HepG2 (cell line): ENCODE measurements around the gene RASL12. TPM values are rescaled to one million over a fixed set of nuclear protein-coding genes. Genes with fewer than 3 reads are reported as not detected.

ENCODE experiments used
- EP300 ChIP-seq, 3 experiments: sonication (generic) in 1 of 3; formaldehyde crosslinking in 1 of 3; IDR thresholded peaks; 2 replicates each; pipeline versions ENCODE4 v1.5.1 to v1.6.1; 2011 to 2020; ENCODE audit warnings: low read depth in 2 of 3, low read length in 2 of 3, borderline replicate concordance in 1 of 3, improper control_type of control experiment in 1 of 3, mild to moderate bottlenecking in 1 of 3, missing genetic modification reagents in 1 of 3, moderate library complexity in 1 of 3
- HNRNPL ChIP-seq: fragments of 200-400 bp; formaldehyde crosslinking; IDR thresholded peaks from 2 replicates; pipeline ENCODE4 v1.6.1; 2017; ENCODE audit warnings: mild to moderate bottlenecking, low read depth, low read length
- JUN ChIP-seq: sonication (generic); formaldehyde crosslinking; IDR thresholded peaks from 2 replicates; pipeline ENCODE4 v1.4.0; 2020; ENCODE audit warnings: mild to moderate bottlenecking, missing genetic modification reagents
- PHF20 ChIP-seq: sonication (generic); formaldehyde crosslinking; IDR thresholded peaks from 2 replicates; pipeline ENCODE4 v1.5.0; 2020; ENCODE audit warnings: mild to moderate bottlenecking, missing genetic modification reagents
- SOX13 ChIP-seq, 3 experiments: fragments of 450-650 bp in 1 of 3; sonication (generic) in 1 of 3; formaldehyde crosslinking in 1 of 3; IDR thresholded peaks in 2 of 3; conservative IDR thresholded peaks in 1 of 3; 2 replicates each; pipeline versions ENCODE4 v1.5.0 to v1.6.1; 2016 to 2020; ENCODE audit warnings: antibody characterized with exemption in 1 of 3, mild to moderate bottlenecking in 1 of 3, missing compliant biosample characterization in 1 of 3, missing genetic modification reagents in 1 of 3, moderate library complexity in 1 of 3
- ZBTB7A ChIP-seq: sonication (generic); formaldehyde crosslinking; IDR thresholded peaks from 2 replicates; pipeline ENCODE4 v1.8.0; 2022; ENCODE audit warnings: mild to moderate bottlenecking, missing genetic modification reagents
- ZFY ChIP-seq: sonication (generic); formaldehyde crosslinking; IDR thresholded peaks from 2 replicates; pipeline ENCODE4 v1.4.0; 2020; ENCODE audit warnings: missing genetic modification reagents
- ZNF558 ChIP-seq: sonication (generic); formaldehyde crosslinking; IDR thresholded peaks from 2 replicates; pipeline ENCODE4 v1.9.0; 2022; ENCODE audit warnings: mild to moderate bottlenecking, missing genetic modification reagents, borderline replicate concordance
- ZNF790 ChIP-seq: sonication (generic); formaldehyde crosslinking; IDR thresholded peaks from 2 replicates; pipeline ENCODE4 v1.8.0; 2022; ENCODE audit warnings: missing genetic modification reagents, mild to moderate bottlenecking, borderline replicate concordance
- polyA plus RNA-seq, 8 experiments: library from polyadenylated mRNA; depleted of rRNA in 3 of 8; stranded (reverse) in 7 of 8; unstranded in 1 of 8; fragments of >200 nt; fragmentation: Illumina TruSeq in 4 of 8; extraction: Trizol in 4 of 8; gene quantifications; 2 replicates each; pipeline versions ENCODE4 v1.2.1 to v1.2.3, GENCODE V29; 2011 to 2016; ENCODE audit warnings: low read depth in 4 of 8, missing spikeins in 1 of 8, mixed read lengths in 1 of 8; ENCODE audit not compliant: insufficient read depth in 1 of 8
- total RNA-seq, 5 experiments: library from RNA; depleted of rRNA; stranded (reverse); fragments of >200 nt; fragmentation: Illumina TruSeq; extraction: Trizol; gene quantifications; 2 replicates each; pipeline ENCODE4 v1.2.3, GENCODE V29; 2016; ENCODE audit warnings: low read depth in 1 of 5
- TF ChIP-seq, protein P1 (sequence below): sonication (generic); formaldehyde crosslinking; IDR thresholded peaks from 2 replicates; pipeline ENCODE4 v1.5.1; 2020; ENCODE audit warnings: mild to moderate bottlenecking, missing genetic modification reagents, moderate library complexity
- TF ChIP-seq, protein P2 (sequence below): sonication (generic); formaldehyde crosslinking; IDR thresholded peaks from 2 replicates; pipeline ENCODE4 v1.4.0; 2020; ENCODE audit warnings: missing genetic modification reagents
- TF ChIP-seq, protein P3 (sequence below), 2 experiments: sonication (generic) in 1 of 2; formaldehyde crosslinking in 1 of 2; IDR thresholded peaks; 2 replicates each; pipeline versions ENCODE4 v1.4.0 to v1.6.1; 2016 to 2020; ENCODE audit warnings: borderline replicate concordance in 1 of 2, low read depth in 1 of 2, mild to moderate bottlenecking in 1 of 2, missing genetic modification reagents in 1 of 2
- TF ChIP-seq, protein P4 (sequence below): IDR thresholded peaks from 2 replicates; pipeline ENCODE4 v1.6.1; 2016; ENCODE audit warnings: missing genetic modification reagents, missing compliant biosample characterization

Gene RASL12
- total and polyA plus RNA-seq, 2 of the 13 experiments (the other 11 are each of a cell fraction or from before 2014, with no cell fraction given) = 0.16 to 0.55 TPM

DNA sequence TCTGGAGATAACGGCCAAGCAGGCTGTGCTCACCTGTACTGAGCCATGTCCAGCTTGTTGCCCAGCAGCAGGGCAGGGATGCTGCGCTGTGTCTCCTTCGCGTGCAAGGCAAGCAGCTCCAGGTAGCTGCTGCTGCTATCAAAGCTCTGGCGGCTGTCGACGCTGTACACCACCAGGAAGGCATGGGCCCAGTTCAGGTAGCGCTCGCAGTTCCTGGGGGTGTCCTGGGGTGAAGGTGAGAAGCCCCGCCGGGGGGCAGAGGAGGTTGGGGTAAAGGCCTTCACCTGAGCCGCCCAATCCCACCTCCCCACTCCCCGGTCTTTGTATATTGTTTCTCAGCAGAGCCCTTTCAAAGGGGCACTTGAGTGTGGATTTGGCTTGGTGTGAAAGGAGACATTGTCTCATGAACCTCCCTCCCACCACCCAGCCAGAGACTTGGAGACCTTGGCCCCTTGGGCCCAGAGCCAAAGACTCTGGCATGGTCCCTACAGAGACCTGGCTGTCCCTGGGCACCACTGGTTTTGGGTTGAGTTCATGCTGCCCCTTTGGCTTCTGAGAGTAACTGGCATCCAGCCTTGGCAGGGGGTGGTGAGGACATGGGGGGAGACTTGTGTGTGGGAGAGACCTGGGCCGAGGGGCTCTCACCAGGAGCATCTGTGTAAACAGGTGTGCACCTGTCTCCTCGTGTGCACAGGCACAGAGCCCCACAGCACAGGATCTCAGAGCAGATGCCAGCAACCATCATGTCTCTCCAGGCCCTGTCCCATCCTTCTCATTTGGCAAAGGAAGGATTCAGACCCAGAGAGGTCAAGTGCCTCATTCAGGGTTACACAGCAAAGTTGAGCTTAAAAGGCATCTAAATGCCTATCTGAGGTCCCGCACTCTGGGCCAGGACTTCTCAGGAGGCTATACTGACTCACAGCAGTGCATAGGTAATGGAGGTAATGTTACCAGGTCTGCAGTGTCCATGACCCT lies 9.1 kb downstream of the RASL12 start (continued):
- TF ChIP-seq SOX13 (IDR thresholded peaks at IDR 0.05) = no peak
- peak in 1 of 2 experiments; percentile 60; a peak in 2 of 4 replicates for TF ChIP-seq SOX13 (CRISPR knock-in tag; conservative IDR thresholded peaks at IDR 0.05 in 1 of 2, IDR thresholded peaks at IDR 0.05 in 1 of 2)
- 0 out of 2 replicates have a peak, but pooled peaks have one; percentile 18 for TF ChIP-seq ZNF558 (CRISPR knock-in tag)
- TF ChIP-seq, protein P1, sequence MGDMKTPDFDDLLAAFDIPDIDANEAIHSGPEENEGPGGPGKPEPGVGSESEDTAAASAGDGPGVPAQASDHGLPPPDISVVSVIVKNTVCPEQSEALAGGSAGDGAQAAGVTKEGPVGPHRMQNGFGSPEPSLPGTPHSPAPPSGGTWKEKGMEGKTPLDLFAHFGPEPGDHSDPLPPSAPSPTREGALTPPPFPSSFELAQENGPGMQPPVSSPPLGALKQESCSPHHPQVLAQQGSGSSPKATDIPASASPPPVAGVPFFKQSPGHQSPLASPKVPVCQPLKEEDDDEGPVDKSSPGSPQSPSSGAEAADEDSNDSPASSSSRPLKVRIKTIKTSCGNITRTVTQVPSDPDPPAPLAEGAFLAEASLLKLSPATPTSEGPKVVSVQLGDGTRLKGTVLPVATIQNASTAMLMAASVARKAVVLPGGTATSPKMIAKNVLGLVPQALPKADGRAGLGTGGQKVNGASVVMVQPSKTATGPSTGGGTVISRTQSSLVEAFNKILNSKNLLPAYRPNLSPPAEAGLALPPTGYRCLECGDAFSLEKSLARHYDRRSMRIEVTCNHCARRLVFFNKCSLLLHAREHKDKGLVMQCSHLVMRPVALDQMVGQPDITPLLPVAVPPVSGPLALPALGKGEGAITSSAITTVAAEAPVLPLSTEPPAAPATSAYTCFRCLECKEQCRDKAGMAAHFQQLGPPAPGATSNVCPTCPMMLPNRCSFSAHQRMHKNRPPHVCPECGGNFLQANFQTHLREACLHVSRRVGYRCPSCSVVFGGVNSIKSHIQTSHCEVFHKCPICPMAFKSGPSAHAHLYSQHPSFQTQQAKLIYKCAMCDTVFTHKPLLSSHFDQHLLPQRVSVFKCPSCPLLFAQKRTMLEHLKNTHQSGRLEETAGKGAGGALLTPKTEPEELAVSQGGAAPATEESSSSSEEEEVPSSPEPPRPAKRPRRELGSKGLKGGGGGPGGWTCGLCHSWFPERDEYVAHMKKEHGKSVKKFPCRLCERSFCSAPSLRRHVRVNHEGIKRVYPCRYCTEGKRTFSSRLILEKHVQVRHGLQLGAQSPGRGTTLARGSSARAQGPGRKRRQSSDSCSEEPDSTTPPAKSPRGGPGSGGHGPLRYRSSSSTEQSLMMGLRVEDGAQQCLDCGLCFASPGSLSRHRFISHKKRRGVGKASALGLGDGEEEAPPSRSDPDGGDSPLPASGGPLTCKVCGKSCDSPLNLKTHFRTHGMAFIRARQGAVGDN (CRISPR knock-in tag) = peak; percentile 61
- TF ChIP-seq, protein P2, sequence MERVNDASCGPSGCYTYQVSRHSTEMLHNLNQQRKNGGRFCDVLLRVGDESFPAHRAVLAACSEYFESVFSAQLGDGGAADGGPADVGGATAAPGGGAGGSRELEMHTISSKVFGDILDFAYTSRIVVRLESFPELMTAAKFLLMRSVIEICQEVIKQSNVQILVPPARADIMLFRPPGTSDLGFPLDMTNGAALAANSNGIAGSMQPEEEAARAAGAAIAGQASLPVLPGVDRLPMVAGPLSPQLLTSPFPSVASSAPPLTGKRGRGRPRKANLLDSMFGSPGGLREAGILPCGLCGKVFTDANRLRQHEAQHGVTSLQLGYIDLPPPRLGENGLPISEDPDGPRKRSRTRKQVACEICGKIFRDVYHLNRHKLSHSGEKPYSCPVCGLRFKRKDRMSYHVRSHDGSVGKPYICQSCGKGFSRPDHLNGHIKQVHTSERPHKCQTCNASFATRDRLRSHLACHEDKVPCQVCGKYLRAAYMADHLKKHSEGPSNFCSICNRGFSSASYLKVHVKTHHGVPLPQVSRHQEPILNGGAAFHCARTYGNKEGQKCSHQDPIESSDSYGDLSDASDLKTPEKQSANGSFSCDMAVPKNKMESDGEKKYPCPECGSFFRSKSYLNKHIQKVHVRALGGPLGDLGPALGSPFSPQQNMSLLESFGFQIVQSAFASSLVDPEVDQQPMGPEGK (CRISPR knock-in tag) = 0 out of 2 replicates have a peak, but pooled peaks have one; percentile 57
- TF ChIP-seq ZNF790 = no peak
- TF ChIP-seq ZBTB7A (CRISPR knock-in tag) = no peak
- TF ChIP-seq ZFY (CRISPR knock-in tag) = 0 out of 2 replicates have a peak, but pooled peaks have one; percentile 13
- TF ChIP-seq, protein P3, sequence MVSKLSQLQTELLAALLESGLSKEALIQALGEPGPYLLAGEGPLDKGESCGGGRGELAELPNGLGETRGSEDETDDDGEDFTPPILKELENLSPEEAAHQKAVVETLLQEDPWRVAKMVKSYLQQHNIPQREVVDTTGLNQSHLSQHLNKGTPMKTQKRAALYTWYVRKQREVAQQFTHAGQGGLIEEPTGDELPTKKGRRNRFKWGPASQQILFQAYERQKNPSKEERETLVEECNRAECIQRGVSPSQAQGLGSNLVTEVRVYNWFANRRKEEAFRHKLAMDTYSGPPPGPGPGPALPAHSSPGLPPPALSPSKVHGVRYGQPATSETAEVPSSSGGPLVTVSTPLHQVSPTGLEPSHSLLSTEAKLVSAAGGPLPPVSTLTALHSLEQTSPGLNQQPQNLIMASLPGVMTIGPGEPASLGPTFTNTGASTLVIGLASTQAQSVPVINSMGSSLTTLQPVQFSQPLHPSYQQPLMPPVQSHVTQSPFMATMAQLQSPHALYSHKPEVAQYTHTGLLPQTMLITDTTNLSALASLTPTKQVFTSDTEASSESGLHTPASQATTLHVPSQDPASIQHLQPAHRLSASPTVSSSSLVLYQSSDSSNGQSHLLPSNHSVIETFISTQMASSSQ (IDR thresholded peaks at IDR 0.05; ENCODE audit: low read depth) = no peak
- TF ChIP-seq, protein P3 (CRISPR knock-in tag; IDR thresholded peaks at IDR 0.05; ENCODE audit: borderline replicate concordance) = peak; percentile 22; the same call in 1 of the 2 replicates
- TF ChIP-seq JUN (CRISPR knock-in tag) = 0 out of 2 replicates have a peak, but pooled peaks have one; percentile 13
- TF ChIP-seq, protein P4, sequence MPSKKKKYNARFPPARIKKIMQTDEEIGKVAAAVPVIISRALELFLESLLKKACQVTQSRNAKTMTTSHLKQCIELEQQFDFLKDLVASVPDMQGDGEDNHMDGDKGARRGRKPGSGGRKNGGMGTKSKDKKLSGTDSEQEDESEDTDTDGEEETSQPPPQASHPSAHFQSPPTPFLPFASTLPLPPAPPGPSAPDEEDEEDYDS (CRISPR knock-in tag) = no peak
- TF ChIP-seq EP300 (IDR thresholded peaks at IDR 0.05; ENCODE audit: low read depth in 2 of 2, low read length in 2 of 2) = peak in 1 of 2 experiments; percentile 15; a peak in 1 of 4 replicates
- TF ChIP-seq EP300 (CRISPR knock-in tag; IDR thresholded peaks at IDR 0.05; ENCODE audit: borderline replicate concordance) = no peak
- TF ChIP-seq PHF20 (CRISPR knock-in tag) = no peak
- peak; percentile 92 for TF ChIP-seq HNRNPL
